HEK293T (cell line): ENCODE measurements around the gene GOLGB1.

ENCODE experiments used
- ARNT ChIP-seq: fragments of 450-650 bp; IDR thresholded peaks from 2 replicates; pipeline ENCODE4 v1.6.1; 2017; ENCODE audit warnings: mild to moderate bottlenecking
- BHLHE40 ChIP-seq: fragments of 450-650 bp; IDR thresholded peaks from 2 replicates; pipeline ENCODE4 v1.6.1; 2016; ENCODE audit warnings: mild to moderate bottlenecking, moderate library complexity, borderline replicate concordance
- ELF4 ChIP-seq: fragments of 450-650 bp; IDR thresholded peaks from 2 replicates; pipeline ENCODE4 v1.6.1; 2017; ENCODE audit warnings: antibody characterized with exemption
- FOXA1 ChIP-seq: fragments of 450-650 bp; IDR thresholded peaks from 2 replicates; pipeline ENCODE4 v1.6.1; 2016; ENCODE audit warnings: mild to moderate bottlenecking
- FOXK2 ChIP-seq: fragments of 450-650 bp; IDR thresholded peaks from 2 replicates; pipeline ENCODE4 v1.6.1; 2016; ENCODE audit warnings: mild to moderate bottlenecking
- FOXM1 ChIP-seq: fragments of 450-650 bp; IDR thresholded peaks from 2 replicates; pipeline ENCODE4 v1.6.1; 2017; ENCODE audit warnings: mild to moderate bottlenecking, borderline replicate concordance
- L3MBTL2 ChIP-seq: fragments of 450-650 bp; conservative IDR thresholded peaks from 2 replicates; pipeline ENCODE4 v1.6.1; 2016; ENCODE audit warnings: mild to moderate bottlenecking
- SP1 ChIP-seq: fragments of 450-650 bp; IDR thresholded peaks from 2 replicates; pipeline ENCODE4 v1.6.1; 2017
- SUZ12 ChIP-seq: fragments of 450-650 bp; IDR thresholded peaks from 2 replicates; pipeline ENCODE4 v1.6.1; 2016; ENCODE audit warnings: mild to moderate bottlenecking

DNA sequence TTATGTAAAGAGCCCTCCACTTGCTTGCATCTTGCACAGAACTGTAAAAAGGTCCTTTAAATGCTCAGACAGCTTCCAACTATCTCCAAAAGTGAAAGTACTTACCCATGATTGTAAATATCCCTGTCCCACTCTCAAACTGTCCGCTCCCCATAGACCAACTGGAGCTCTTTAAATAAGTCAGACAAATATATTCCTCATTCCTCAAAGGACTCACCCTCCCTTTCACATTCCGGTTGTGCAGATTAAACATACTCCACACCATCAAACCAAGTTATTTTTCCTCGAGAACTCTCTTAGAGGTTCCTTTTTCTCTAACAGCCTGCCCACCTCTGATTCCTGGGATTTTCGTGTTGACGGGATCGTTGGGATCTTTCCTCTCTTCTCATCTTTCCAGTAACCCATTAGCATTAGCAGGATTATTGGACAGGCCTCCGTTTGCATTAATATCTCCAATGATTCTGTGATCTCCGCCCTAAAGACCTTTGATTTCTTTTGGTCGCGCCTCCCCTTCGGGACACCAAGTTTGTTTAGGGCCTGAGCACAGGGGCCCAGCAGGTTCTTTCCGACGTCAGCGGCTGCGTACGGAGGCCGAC, 763 bp downstream of the GOLGB1 start:
- TF ChIP-seq FOXA1 (no peak), ARNT (no peak), SUZ12 (no peak), FOXK2 (no peak), BHLHE40 (no peak), SP1 (no peak), FOXM1 (no peak), ELF4 (no peak), L3MBTL2 (no peak)
